Breast epithelium (tissue), 4 donors: Measurements from ENCODE around the gene NDST1. TPM values are rescaled to one million over a fixed set of nuclear protein-coding genes. Genes with fewer than 3 reads are reported as not detected.

Source experiments
- DNase-seq, 2 donors: peaks; one replicate each; pipeline ENCODE4 v3.0.0-alpha.2; 2019; ENCODE audit warnings: low spot score in 2 of 2
- H3K27ac ChIP-seq, 2 donors: fragments of 200-600 bp; sonication (generic) in 1 of 2; one replicate each; pipeline ENCODE4 v1.5.1; 2016 to 2019; ENCODE audit warnings: mild to moderate bottlenecking in 1 of 2
- H3K27me3 ChIP-seq, 2 donors: fragments of 200-600 bp; sonication (generic) in 1 of 2; one replicate each; pipeline versions ENCODE4 v1.5.1 to v1.6.0; 2017 to 2019; ENCODE audit warnings: control low read depth in 1 of 2, mild to moderate bottlenecking in 1 of 2
- H3K36me3 ChIP-seq: fragments of 200-600 bp; one replicate; pipeline ENCODE4 v1.5.1; 2019
- H3K4me1 ChIP-seq, 2 donors: fragments of 200-600 bp; sonication (generic); one replicate each; pipeline ENCODE4 v1.5.1; 2016 to 2019; ENCODE audit warnings: control low read depth in 1 of 2
- H3K4me3 ChIP-seq, 3 donors: fragments of 200-600 bp; sonication (generic); 1 replicate in 2 of 3; 2 replicates in 1 of 3; pipeline ENCODE4 v1.5.1; 2016 to 2019; ENCODE audit warnings: mild to moderate bottlenecking in 3 of 3, moderate library complexity in 2 of 3
- H3K9me3 ChIP-seq, 2 donors: fragments of 200-600 bp; sonication (generic) in 1 of 2; one replicate each; pipeline ENCODE4 v1.5.1; 2016 to 2019; ENCODE audit warnings: control low read depth in 1 of 2
- POLR2A ChIP-seq: fragments of 450-650 bp; IDR thresholded peaks from one replicate; pipeline ENCODE4 v1.6.1; 2016; ENCODE audit warnings: antibody characterized with exemption, mild to moderate bottlenecking, moderate library complexity
- POLR2AphosphoS5 ChIP-seq, 3 donors: sonication (generic); formaldehyde crosslinking; IDR thresholded peaks; one replicate each; pipeline ENCODE4 v1.6.1; 2017; ENCODE audit warnings: antibody characterized with exemption in 3 of 3
- intact Hi-C: fragments of 100-400 bp; cut with DNase I; formaldehyde crosslinking; loops from one replicate; pipeline ENCODE4 v1.15.1; 2023; ENCODE audit warnings: low total_unique reads
- total RNA-seq, 3 donors: library from RNA; depleted of rRNA; stranded (reverse); fragments of >200 nt; gene quantifications; one replicate each; pipeline ENCODE4 v1.1.0, GENCODE V29; 2016
- TF ChIP-seq, protein P1 (sequence below), 3 donors: fragments of 450-650 bp; IDR thresholded peaks; one replicate each; pipeline ENCODE4 v1.5.1; 2016 to 2017; ENCODE audit warnings: antibody characterized with exemption in 3 of 3, mild to moderate bottlenecking in 3 of 3, moderate library complexity in 3 of 3

NDST1 gene
- total RNA-seq, 3 donors from 2014 or later: 46.7 to 92.3 (median 74.1) TPM

DNA sequence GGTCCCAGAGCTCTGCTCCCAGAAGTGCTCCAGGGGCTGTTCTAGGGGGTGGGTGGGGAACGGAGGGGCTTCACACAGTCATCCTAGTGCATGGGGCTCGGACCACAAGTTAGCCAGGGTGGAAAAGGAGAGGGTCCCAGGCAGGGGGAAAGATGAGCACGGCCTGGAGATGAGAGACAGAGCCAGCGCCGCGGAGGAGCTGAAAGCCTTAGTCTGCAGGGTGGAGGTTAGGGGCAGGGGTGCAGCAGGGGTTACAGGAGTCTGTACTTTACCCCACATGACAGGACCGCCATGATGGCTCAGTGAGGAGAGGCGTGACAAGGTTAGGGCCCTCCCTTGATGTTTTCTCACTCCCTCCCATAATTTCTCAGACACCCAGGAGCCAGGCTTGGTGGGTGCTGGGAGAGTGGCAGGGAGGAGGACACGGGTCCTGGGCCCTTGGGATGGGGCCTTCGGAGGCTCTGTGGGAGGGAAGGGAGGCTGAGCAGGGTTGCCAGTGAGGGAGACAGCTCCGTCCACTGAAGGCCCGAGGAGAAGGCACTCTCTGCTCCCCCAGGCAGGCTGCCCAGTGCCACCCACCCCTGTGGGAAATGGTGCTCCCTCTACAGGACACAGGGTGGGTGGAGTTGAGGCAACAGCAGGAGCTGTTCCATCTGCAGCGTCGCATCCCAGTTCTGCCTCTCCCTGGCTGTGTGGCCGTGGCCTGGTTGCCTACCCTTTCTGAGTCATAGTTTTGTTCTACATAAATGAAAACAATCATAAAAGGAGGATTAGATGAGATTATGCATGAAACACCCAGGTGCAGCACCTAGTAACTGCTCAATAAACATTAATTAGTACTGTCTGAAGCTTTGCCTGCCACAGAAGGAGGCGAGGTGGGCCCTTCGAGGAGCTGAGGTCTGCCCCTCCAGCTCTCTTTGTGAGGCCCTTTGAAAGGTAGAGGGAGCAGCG is 66.2 kb downstream of the NDST1 start:
- TF ChIP-seq, protein P1, sequence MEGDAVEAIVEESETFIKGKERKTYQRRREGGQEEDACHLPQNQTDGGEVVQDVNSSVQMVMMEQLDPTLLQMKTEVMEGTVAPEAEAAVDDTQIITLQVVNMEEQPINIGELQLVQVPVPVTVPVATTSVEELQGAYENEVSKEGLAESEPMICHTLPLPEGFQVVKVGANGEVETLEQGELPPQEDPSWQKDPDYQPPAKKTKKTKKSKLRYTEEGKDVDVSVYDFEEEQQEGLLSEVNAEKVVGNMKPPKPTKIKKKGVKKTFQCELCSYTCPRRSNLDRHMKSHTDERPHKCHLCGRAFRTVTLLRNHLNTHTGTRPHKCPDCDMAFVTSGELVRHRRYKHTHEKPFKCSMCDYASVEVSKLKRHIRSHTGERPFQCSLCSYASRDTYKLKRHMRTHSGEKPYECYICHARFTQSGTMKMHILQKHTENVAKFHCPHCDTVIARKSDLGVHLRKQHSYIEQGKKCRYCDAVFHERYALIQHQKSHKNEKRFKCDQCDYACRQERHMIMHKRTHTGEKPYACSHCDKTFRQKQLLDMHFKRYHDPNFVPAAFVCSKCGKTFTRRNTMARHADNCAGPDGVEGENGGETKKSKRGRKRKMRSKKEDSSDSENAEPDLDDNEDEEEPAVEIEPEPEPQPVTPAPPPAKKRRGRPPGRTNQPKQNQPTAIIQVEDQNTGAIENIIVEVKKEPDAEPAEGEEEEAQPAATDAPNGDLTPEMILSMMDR (IDR thresholded peaks at IDR 0.05): no peak
- H3K4me1 ChIP-seq: no peaks in the 10 kb centered on the region
- no peaks in the 10 kb centered on the region for H3K27me3 ChIP-seq
- H3K9me3 ChIP-seq: no peaks in the 10 kb centered on the region
- intact Hi-C loops: no loop called here
- H3K36me3 ChIP-seq: no peaks in the 10 kb centered on the region
- DNase-seq: peak in 1 of 2 donors; percentile 47
- H3K4me3 ChIP-seq: no peak overlapping the region
- H3K27ac ChIP-seq: no peak overlapping the region

DNA sequence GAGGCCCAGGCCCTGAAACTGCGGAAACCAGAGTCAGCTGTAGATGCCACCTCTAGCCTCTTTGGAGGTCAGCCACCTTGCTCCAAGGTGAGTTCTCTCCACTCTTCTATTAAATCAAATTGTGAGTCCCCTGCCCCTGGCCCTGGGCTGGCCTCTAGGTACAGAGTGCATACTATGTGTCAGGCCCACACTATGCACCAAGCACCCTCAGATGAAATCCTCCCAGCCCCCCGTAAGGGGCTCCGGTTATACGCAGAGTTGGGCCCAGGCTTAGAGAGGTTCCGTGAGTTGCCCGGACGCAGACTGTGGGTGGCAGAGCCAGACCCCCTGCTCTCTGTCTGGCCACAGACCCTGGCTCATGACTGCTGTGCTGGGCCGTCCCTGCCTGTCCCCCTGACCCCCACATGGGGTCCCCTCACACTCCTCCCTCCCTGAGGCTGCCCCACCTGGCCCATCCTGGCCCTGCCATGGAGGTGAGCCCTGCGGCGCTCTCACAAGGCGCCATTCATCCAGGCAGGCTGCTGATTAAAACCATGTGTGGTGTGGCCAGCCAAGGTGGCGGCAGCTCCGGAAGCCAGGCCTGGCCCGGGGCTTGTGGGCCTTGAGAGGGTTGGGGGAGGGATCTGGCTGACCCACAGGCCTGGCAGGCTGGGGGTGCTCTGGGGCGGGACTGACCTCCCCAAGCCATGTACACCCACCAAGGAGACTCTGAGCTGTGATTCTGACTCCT is 67.1 kb downstream of the NDST1 start:
- peak in 1 of 2 donors; percentile 41 for DNase-seq
- Histone ChIP-seq H3K36me3 (no peaks in the 10 kb centered on the region), H3K4me3 (no peak overlapping the region), H3K4me1 (no peaks in the 10 kb centered on the region), H3K27me3 (no peaks in the 10 kb centered on the region), H3K9me3 (no peaks in the 10 kb centered on the region), H3K27ac (no peak overlapping the region)
- TF ChIP-seq POLR2AphosphoS5 (IDR thresholded peaks at IDR 0.05): no peak
- TF ChIP-seq, protein P1 (IDR thresholded peaks at IDR 0.05): no peak
- TF ChIP-seq POLR2A: no peak
- intact Hi-C loops: no loop called here

DNA sequence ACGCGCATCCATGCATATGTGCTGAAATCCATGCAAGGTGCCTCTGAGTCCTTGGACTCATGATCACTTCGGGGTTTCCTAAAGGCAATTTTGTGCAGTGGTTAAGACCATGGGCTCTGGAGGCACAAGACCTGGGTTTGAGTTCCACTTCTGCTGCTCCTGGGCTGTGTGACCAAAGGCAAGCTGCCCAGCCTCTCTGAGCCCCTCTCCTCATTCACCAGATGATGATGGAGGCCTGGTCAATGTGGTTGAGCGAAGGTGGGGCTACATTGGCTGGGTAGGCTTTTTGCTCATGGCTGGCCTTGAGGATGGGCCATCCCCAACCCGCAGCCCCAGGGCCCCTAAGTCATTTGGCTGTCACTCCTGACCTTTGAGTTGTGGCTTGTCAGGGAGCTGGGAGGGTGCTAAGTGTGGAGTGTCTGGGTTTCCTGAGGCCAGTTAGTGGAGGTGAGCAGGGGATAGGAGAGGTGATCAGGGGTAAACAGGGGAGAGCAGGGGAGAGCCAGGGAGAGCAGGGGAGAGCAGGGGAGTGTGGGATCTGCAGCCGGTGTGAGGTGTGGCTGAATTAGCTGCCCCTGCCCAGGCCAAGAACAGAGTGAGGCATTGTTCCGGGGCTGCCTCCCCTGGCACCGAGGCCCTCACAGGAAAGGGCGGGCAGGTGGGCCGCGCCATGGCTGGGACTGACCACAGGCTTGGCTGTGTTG is 68.0 kb downstream of the NDST1 start:
- intact Hi-C loops: no loop called here
- Histone ChIP-seq H3K27me3 (no peaks in the 10 kb centered on the region), H3K9me3 (no peaks in the 10 kb centered on the region), H3K4me1 (no peaks in the 10 kb centered on the region), H3K27ac (no peak overlapping the region), H3K4me3 (no peak overlapping the region), H3K36me3 (no peaks in the 10 kb centered on the region)
- TF ChIP-seq POLR2AphosphoS5 (IDR thresholded peaks at IDR 0.05): no peak
- TF ChIP-seq POLR2A: no peak
- TF ChIP-seq, protein P1 (IDR thresholded peaks at IDR 0.05): no peak
- DNase-seq: peak in 1 of 2 donors; percentile 10

DNA sequence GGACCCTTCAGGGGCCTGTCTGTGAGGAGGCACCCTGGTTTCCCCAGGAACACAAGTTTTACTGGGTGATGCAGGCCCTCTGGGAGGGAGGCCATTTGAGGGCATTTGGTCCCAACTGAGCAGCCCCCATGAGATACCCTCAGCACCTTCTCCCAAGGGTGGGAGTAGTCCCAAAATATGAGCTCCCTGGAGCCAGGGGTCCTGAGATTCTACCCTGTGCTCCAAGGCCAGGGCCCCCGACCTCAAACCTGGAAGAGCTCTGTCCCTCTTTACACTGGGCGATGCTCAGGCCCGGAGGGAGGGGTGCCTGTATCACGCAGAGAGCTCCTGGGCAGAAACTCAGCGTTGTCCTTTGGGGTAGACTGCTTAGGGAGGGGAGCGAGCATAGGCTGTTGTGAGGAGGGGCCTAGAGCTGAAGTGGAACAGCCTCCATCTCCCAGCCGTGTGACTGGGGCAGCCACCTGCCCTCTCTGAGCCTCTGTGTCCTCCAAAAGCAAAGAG is 68.6 kb downstream of the NDST1 start:
- no peak for DNase-seq
- H3K36me3 ChIP-seq: no peaks in the 10 kb centered on the region
- H3K27me3 ChIP-seq: no peaks in the 10 kb centered on the region
- no peaks in the 10 kb centered on the region for H3K4me1 ChIP-seq
- no peaks in the 10 kb centered on the region for H3K9me3 ChIP-seq
- intact Hi-C loops: no loop called here
- TF ChIP-seq POLR2A: no peak
- TF ChIP-seq, protein P1 (IDR thresholded peaks at IDR 0.05): no peak
- TF ChIP-seq POLR2AphosphoS5 (IDR thresholded peaks at IDR 0.05): no peak
- H3K27ac ChIP-seq: no peak overlapping the region
- H3K4me3 ChIP-seq: no peak overlapping the region
